HepG2 (cell line): Measurements from ENCODE around the gene WDR59. TPM values are rescaled to one million over a fixed set of nuclear protein-coding genes. Genes with fewer than 3 reads are reported as not detected.

Experiments used
- ATAC-seq: fragments of 200-7000 bp; cut with Tn5 transposase; 3 replicates; pipeline ENCODE4 v1.9.1; 2020; ENCODE audit warnings: mild to moderate bottlenecking, moderate library complexity
- BruUV-seq: library from RNA; stranded (reverse); fragments of 400-500 nt; replicated peaks from 2 replicates; lab custom pipeline; 2021; lab: Mats Ljungman, UMichigan
- CTCF ChIA-PET: fragments of 300-600 bp; formaldehyde crosslinking; extraction: SDS; loops from one replicate; lab custom pipeline; 2021; ENCODE audit warnings: low total read pairs, inconsistent platforms, low intra/inter-chr PET ratio; lab: Yijun Ruan, JAX
- POLR2A ChIA-PET: fragments of 350-600 bp; sonication (Branson Sonifier 250); formaldehyde crosslinking; loops from one replicate; lab custom pipeline; 2020; ENCODE audit warnings: antibody characterized with exemption, inconsistent platforms; lab: Yijun Ruan, JAX
- DNase-seq: peaks from one replicate; pipeline ENCODE4 v3.0.0-alpha.2; 2015; ENCODE audit warnings: low spot score
- FAIRE-seq: peaks from 3 replicates; lab custom pipeline; 2011; peaks lifted over from hg19 to GRCh38; lab: Jason Lieb, UNC
- H2AFZ ChIP-seq: one replicate; pipeline ENCODE4 v1.6.1; 2011; ENCODE audit warnings: low read length, inconsistent platforms
- H3K27ac ChIP-seq: fragments of 300-600 bp; 3 replicates; pipeline ENCODE4 v1.8.0; 2011; ENCODE audit warnings: mixed run types, mild to moderate bottlenecking, mixed read lengths, low read length, inconsistent platforms; ENCODE audit not compliant: insufficient read depth; ENCODE audit errors: extremely low read length
- H3K27me3 ChIP-seq, 2 experiments: fragments of 200-600 bp in 1 of 2; 2 replicates in 1 of 2; 3 replicates in 1 of 2; pipeline versions ENCODE4 v1.6.0 to v1.8.0; 2011; ENCODE audit warnings: low read length in 2 of 2, mild to moderate bottlenecking in 2 of 2, moderate library complexity in 2 of 2, inconsistent platforms in 1 of 2; ENCODE audit not compliant: insufficient read depth in 2 of 2, control insufficient read depth in 1 of 2
- H3K36me3 ChIP-seq, 2 experiments: fragments of 200-600 bp in 1 of 2; replicated peaks in 1 of 2; 2 replicates in 1 of 2; 3 replicates in 1 of 2; pipeline versions ENCODE4 v1.5.1 to v1.8.0; 2011; ENCODE audit warnings: low read length in 2 of 2, inconsistent platforms in 1 of 2; ENCODE audit not compliant: insufficient read depth in 2 of 2, control insufficient read depth in 1 of 2
- H3K4me1 ChIP-seq: 2 replicates; pipeline ENCODE4 v1.5.1; 2012; ENCODE audit warnings: low read length, inconsistent platforms; ENCODE audit not compliant: insufficient read depth
- H3K4me2 ChIP-seq: 2 replicates; pipeline ENCODE4 v1.6.0; 2011; ENCODE audit warnings: low read depth, low read length, inconsistent platforms
- H3K4me3 ChIP-seq, 3 experiments: fragments of 200-600 bp in 1 of 3; sonication (generic), shearing (Covaris generic) in 1 of 3; replicated peaks in 1 of 3; 2 replicates each; pipeline ENCODE4 v1.5.1; 2011 to 2016; ENCODE audit warnings: low read length in 3 of 3, inconsistent platforms in 2 of 3, low read depth in 2 of 3, mild to moderate bottlenecking in 2 of 3, control low read depth in 1 of 3, mixed read lengths in 1 of 3; ENCODE audit not compliant: insufficient read depth in 1 of 3
- H3K79me2 ChIP-seq: one replicate; pipeline ENCODE4 v1.6.1; 2011; ENCODE audit warnings: low read length, inconsistent platforms; ENCODE audit not compliant: insufficient read depth
- H3K9ac ChIP-seq: 2 replicates; pipeline ENCODE4 v1.6.0; 2011; ENCODE audit warnings: mild to moderate bottlenecking, low read depth, low read length, inconsistent platforms; ENCODE audit not compliant: insufficient read depth
- H3K9me3 ChIP-seq: 2 replicates; pipeline ENCODE4 v1.5.1; 2012; ENCODE audit warnings: mild to moderate bottlenecking, low read length
- H4K20me1 ChIP-seq: 2 replicates; pipeline ENCODE4 v1.6.0; 2011; ENCODE audit warnings: inconsistent platforms, mild to moderate bottlenecking, low read length, moderate library complexity; ENCODE audit not compliant: insufficient read depth
- HNRNPK ChIP-seq: fragments of 200-400 bp; formaldehyde crosslinking; IDR thresholded peaks from 2 replicates; pipeline ENCODE4 v1.6.1; 2018; ENCODE audit warnings: low read length, low read depth, moderate library complexity, mild to moderate bottlenecking; ENCODE audit not compliant: poor library complexity, severe bottlenecking
- ISL2 ChIP-seq: sonication (generic); formaldehyde crosslinking; IDR thresholded peaks from 2 replicates; pipeline ENCODE4 v1.5.0; 2020; ENCODE audit warnings: missing genetic modification reagents
- MEF2D ChIP-seq: sonication (generic); formaldehyde crosslinking; IDR thresholded peaks from 2 replicates; pipeline ENCODE4 v1.5.1; 2020; ENCODE audit warnings: mild to moderate bottlenecking, missing genetic modification reagents
- NPAS2 ChIP-seq: sonication (generic); formaldehyde crosslinking; IDR thresholded peaks from 2 replicates; pipeline ENCODE4 v1.8.0; 2022; ENCODE audit warnings: mild to moderate bottlenecking, missing genetic modification reagents, borderline replicate concordance
- PAX8 ChIP-seq: sonication (generic); formaldehyde crosslinking; IDR thresholded peaks from 2 replicates; pipeline ENCODE4 v1.8.0; 2022; ENCODE audit warnings: mild to moderate bottlenecking, missing genetic modification reagents, borderline replicate concordance
- PRDM4 ChIP-seq: sonication (generic); formaldehyde crosslinking; IDR thresholded peaks from 2 replicates; pipeline ENCODE4 v1.9.0; 2021; ENCODE audit warnings: missing genetic modification reagents, borderline replicate concordance
- ZNF121 ChIP-seq: sonication (generic); formaldehyde crosslinking; IDR thresholded peaks from 2 replicates; pipeline ENCODE4 v1.5.0; 2020; ENCODE audit warnings: mild to moderate bottlenecking, missing genetic modification reagents
- ZNF282 ChIP-seq: fragments of 450-650 bp; IDR thresholded peaks from 2 replicates; pipeline ENCODE4 v1.6.1; 2018; ENCODE audit not compliant: partially characterized antibody
- WGBS: methylation state at CpG from one replicate; pipeline ENCODE4 v1.1.6; 2017; ENCODE audit warnings: low lambda C conversion rate; 5-methylcytosine and 5-hydroxymethylcytosine counted together
- in situ Hi-C: cut with HindIII; loops from 2 replicates; pipeline ENCODE4 v1.10.0; 2017; ENCODE audit warnings: low pct_unique_long_range_greater_than_20kb; ENCODE audit not compliant: extremely low pct_ligation_motif_present
- intact Hi-C: fragments of 100-400 bp; cut with micrococcal nuclease; formaldehyde crosslinking; loops from one replicate; pipeline ENCODE4 v1.10.0; 2022; ENCODE audit not compliant: unreplicated experiment
- polyA plus RNA-seq, 8 experiments: library from polyadenylated mRNA; depleted of rRNA in 3 of 8; stranded (reverse) in 7 of 8; unstranded in 1 of 8; fragments of >200 nt; fragmentation: Illumina TruSeq in 4 of 8; extraction: Trizol in 4 of 8; gene quantifications; 2 replicates each; pipeline versions ENCODE4 v1.2.1 to v1.2.3, GENCODE V29; 2011 to 2016; ENCODE audit warnings: low read depth in 4 of 8, missing spikeins in 1 of 8, mixed read lengths in 1 of 8; ENCODE audit not compliant: insufficient read depth in 1 of 8
- total RNA-seq, 5 experiments: library from RNA; depleted of rRNA; stranded (reverse); fragments of >200 nt; fragmentation: Illumina TruSeq; extraction: Trizol; gene quantifications; 2 replicates each; pipeline ENCODE4 v1.2.3, GENCODE V29; 2016; ENCODE audit warnings: low read depth in 1 of 5
- TF ChIP-seq, protein P1 (sequence below): sonication (generic); formaldehyde crosslinking; IDR thresholded peaks from 2 replicates; pipeline ENCODE4 v1.5.1; 2020; ENCODE audit warnings: missing genetic modification reagents, mild to moderate bottlenecking, borderline replicate concordance
- TF ChIP-seq, protein P2 (sequence below): IDR thresholded peaks from 2 replicates; pipeline ENCODE4 v1.6.1; 2012; ENCODE audit warnings: inconsistent platforms

The WDR59 gene
- total and polyA plus RNA-seq, 2 of the 13 experiments (the other 11 are each of a cell fraction or from before 2014, with no cell fraction given): 65.2 to 306 TPM

DNA sequence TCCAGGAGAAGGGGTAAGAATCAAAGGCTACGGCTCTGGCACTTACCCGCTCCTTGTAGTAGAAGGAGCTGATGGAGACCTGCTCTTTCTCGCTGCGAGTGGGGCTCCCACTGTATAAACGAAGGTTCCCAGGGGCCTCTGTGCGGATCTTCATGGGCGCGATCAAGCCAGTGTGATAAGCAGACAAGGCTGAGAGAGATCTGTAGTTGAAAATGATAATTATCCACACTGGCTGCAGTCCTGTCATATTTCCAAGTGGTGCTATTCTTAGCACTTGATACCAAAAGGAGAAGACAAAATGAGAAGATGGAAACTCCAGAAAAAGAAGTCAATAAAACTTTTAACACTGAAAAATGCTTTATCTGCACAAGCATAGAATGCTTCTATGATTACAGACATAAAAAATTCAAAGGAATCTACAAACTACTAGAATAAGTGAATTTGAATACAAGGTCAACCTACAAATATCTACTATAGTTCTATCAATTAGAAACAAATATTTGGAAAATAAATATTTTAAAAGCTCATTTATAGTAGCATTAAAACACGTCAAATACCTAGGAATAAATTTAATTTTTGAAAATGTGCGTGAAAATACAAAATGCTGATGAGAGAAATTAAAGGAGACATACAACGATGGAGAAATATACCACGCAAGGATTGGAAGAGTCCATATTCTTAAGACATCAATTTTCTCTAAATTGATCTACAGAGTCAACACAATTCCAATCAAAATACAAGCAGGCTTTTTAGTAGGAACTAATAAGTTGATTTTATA is 80.8 kb downstream of the WDR59 start:
- WGBS: 98% methylated on average over 12 of the region's 12 CpGs
- FAIRE-seq: no peak
- DNase-seq: no peak
- TF ChIP-seq, protein P1, sequence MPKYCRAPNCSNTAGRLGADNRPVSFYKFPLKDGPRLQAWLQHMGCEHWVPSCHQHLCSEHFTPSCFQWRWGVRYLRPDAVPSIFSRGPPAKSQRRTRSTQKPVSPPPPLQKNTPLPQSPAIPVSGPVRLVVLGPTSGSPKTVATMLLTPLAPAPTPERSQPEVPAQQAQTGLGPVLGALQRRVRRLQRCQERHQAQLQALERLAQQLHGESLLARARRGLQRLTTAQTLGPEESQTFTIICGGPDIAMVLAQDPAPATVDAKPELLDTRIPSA (CRISPR knock-in tag): no peak
- no peak for TF ChIP-seq ISL2 (CRISPR knock-in tag)
- TF ChIP-seq HNRNPK: no peak
- no peak for TF ChIP-seq MEF2D (CRISPR knock-in tag)
- no peak for TF ChIP-seq ZNF282
- no peaks in the 10 kb centered on the region for H3K9me3 ChIP-seq
- H3K36me3 ChIP-seq: peaks cover 35 to 72% of the 10 kb centered on the region in 2 experiments
- no TSS peak for BruUV-seq
- H3K79me2 ChIP-seq: no peaks in the 10 kb centered on the region
- ChIA-PET POLR2A (no interaction called here), CTCF (no interaction called here)
- no peak overlapping the region for H3K9ac ChIP-seq
- ATAC-seq: no peak
- no peaks in the 10 kb centered on the region for H4K20me1 ChIP-seq
- H3K4me3 ChIP-seq: no peak overlapping the region
- no peak overlapping the region for H3K4me2 ChIP-seq
- H3K27ac ChIP-seq: no peak overlapping the region
- intact Hi-C loops (no loop called here), in situ Hi-C loops (no loop called here)
- no peaks in the 10 kb centered on the region for H3K27me3 ChIP-seq
- no peaks in the 10 kb centered on the region for H3K4me1 ChIP-seq
- no peak overlapping the region for H2AFZ ChIP-seq

DNA sequence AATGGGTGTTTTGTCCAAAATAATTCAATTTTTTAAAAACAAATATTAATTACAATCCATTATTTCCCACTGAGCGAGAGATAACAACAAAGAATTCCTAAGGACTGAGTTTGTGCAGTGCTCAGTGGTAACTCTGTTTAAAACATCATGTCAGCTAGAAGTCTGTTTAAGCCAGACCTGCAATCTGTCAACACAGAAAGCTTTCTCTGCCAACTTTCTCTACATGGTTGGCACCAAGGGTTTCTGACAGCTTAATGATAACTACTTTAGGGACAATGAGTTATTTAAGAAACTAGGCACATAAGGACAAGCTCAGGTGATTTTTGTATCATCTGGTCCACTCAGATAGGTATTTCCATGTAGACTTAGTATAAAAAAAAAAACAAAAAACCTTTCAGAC is 81.8 kb downstream of the WDR59 start:
- POLR2A ChIA-PET: no interaction called here
- TF ChIP-seq PRDM4 (CRISPR knock-in tag): no peak
- no peak for TF ChIP-seq ZNF121
- TF ChIP-seq PAX8 (CRISPR knock-in tag): no peak
- TF ChIP-seq, protein P2, sequence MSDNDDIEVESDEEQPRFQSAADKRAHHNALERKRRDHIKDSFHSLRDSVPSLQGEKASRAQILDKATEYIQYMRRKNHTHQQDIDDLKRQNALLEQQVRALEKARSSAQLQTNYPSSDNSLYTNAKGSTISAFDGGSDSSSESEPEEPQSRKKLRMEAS: no peak
- TF ChIP-seq NPAS2: no peak

More for the DNA sequence above, 81.8 kb downstream of the WDR59 start:
- no peaks in the 10 kb centered on the region for H3K79me2 ChIP-seq
- WGBS: 98% methylated on average over 1 of the region's 1 CpG
- H3K27me3 ChIP-seq: no peaks in the 10 kb centered on the region
- no TSS peak for BruUV-seq
- H3K9me3 ChIP-seq: no peaks in the 10 kb centered on the region
- no peaks in the 10 kb centered on the region for H3K4me1 ChIP-seq
- H3K36me3 ChIP-seq: peaks cover 34 to 76% of the 10 kb centered on the region in 2 experiments
- H4K20me1 ChIP-seq: no peaks in the 10 kb centered on the region
- intact Hi-C loops: no loop called here
- in situ Hi-C loops: no loop called here
- H3K4me2 ChIP-seq: no peak overlapping the region
- FAIRE-seq (no peak), DNase-seq (no peak), ATAC-seq (no peak)
- no peak overlapping the region for H3K27ac ChIP-seq
- H3K9ac ChIP-seq: no peak overlapping the region
- CTCF ChIA-PET: no interaction called here
- H2AFZ ChIP-seq: no peak overlapping the region
- H3K4me3 ChIP-seq: no peak overlapping the region
